ENCODE data around the gene NOXO1.

DNA sequence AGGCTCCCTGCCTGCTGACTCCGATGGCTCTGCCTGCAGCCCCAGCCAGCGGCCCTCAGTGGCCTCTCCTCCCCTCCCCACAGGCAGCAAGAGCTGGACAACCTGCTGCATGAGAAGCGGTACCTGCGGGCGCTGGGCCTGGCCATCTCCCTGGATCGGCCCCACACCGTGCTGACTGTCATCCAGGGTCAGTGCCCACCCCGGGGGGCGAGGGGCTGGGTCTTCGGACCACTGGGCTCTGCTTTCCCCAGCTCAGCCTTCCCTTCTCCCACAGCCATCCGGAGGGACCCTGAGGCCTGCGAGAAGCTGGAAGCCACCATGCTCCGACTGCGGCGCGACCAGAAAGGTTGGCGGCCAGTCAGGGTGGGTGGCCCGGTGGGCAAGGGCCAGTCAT, 3.4 kb downstream of the NOXO1 start:
- TF ChIP-seq POLR2A (IDR thresholded peaks at IDR 0.05; ENCODE audit: extremely low read depth, insufficient read length) = no peak
- TF ChIP-seq, protein P1, sequence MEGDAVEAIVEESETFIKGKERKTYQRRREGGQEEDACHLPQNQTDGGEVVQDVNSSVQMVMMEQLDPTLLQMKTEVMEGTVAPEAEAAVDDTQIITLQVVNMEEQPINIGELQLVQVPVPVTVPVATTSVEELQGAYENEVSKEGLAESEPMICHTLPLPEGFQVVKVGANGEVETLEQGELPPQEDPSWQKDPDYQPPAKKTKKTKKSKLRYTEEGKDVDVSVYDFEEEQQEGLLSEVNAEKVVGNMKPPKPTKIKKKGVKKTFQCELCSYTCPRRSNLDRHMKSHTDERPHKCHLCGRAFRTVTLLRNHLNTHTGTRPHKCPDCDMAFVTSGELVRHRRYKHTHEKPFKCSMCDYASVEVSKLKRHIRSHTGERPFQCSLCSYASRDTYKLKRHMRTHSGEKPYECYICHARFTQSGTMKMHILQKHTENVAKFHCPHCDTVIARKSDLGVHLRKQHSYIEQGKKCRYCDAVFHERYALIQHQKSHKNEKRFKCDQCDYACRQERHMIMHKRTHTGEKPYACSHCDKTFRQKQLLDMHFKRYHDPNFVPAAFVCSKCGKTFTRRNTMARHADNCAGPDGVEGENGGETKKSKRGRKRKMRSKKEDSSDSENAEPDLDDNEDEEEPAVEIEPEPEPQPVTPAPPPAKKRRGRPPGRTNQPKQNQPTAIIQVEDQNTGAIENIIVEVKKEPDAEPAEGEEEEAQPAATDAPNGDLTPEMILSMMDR (IDR thresholded peaks at IDR 0.05; ENCODE audit: low read depth, low read length) = no peak
